Purkinje cell (primary cell): Measurements from ENCODE around the gene LAG3. TPM values are rescaled to one million over a fixed set of nuclear protein-coding genes. Genes with fewer than 3 reads are reported as not detected.

ENCODE experiments used
- polyA plus RNA-seq: library from polyadenylated mRNA; unstranded; fragments of >200 nt; fragmentation: Nextera tagmentation; gene quantifications from 2 replicates; pipeline ENCODE4 v1.2.1, GENCODE V29; 2014

Gene LAG3
- not detected in 2 replicates for polyA plus RNA-seq

GRCh38 chr12:6772331-6772695 is at the start of gene LAG3:
Gene LAG3 (plus strand): TSS chr12:6772520. CDS start chr12:6772853, 333 bp downstream.

GRCh38 chr12:6723607-6724408 is 48.5 kb upstream of the LAG3 start, which contains the start of gene COPS7A:
Gene COPS7A (plus strand): TSS chr12:6724046. CDS start chr12:6724657, 611 bp downstream.

GRCh38 chr12:6752921-6753771 is 19.2 kb upstream of the LAG3 start, which contains the start of gene MLF2:
Gene MLF2 (minus strand): TSS chr12:6753141. CDS start chr12:6752334, 807 bp downstream.

GRCh38 chr12:6765634-6766581 is 6.4 kb upstream of the LAG3 start, which contains the start of gene PTMS:
Gene PTMS (plus strand): TSS chr12:6766363. CDS start chr12:6766706, 343 bp downstream.

GRCh38 chr12:6788972-6789924 is 16.9 kb downstream of the LAG3 start, which contains the start of gene CD4:
Gene CD4 (plus strand): TSS chr12:6789528. CDS start chr12:6800139, 10,611 bp downstream.

GRCh38 chr12:6821591-6822425 is 49.5 kb downstream of the LAG3 start, which contains the start of gene GPR162:
Gene GPR162 (plus strand): TSS chr12:6821821. CDS start chr12:6823899, 2,078 bp downstream.

Other genes starting within 250 kb of the LAG3 start
- 5,164 and 6,636 TPM in 2 replicates for gene GAPDH, start 238.0 kb upstream of the LAG3 start, polyA plus RNA-seq
- 6.1 and 10.3 TPM in 2 replicates for gene IFFO1, start 216.5 kb upstream of the LAG3 start, polyA plus RNA-seq
- gene NOP2, start 204.2 kb upstream of the LAG3 start, polyA plus RNA-seq: 3.7 and 9.3 TPM in 2 replicates
- gene CHD4, start 165.1 kb upstream of the LAG3 start, polyA plus RNA-seq: 44.9 and 46.5 TPM in 2 replicates
- gene LPAR5, start 136.6 kb upstream of the LAG3 start, polyA plus RNA-seq: not detected in 2 replicates
- not detected in 2 replicates for gene ACRBP, start 125.1 kb upstream of the LAG3 start, polyA plus RNA-seq
- gene ING4, start 109.4 kb upstream of the LAG3 start, polyA plus RNA-seq: 22.4 and 27.0 TPM in 2 replicates
- 2.3 and 2.8 TPM in 2 replicates for gene ZNF384, start 83.1 kb upstream of the LAG3 start, polyA plus RNA-seq
- gene PIANP, start 71.7 kb upstream of the LAG3 start, polyA plus RNA-seq: 15.3 and 29.7 TPM in 2 replicates
- 52.4 and 53.2 TPM in 2 replicates for gene COPS7A, start 48.5 kb upstream of the LAG3 start, polyA plus RNA-seq
- 161 and 204 TPM in 2 replicates for gene MLF2, start 19.4 kb upstream of the LAG3 start, polyA plus RNA-seq
- 10.0 and 10.3 TPM in 2 replicates for gene PTMS, start 6.2 kb upstream of the LAG3 start, polyA plus RNA-seq
- 0.27 and 1.4 TPM in 2 replicates for gene CD4, start 17.0 kb downstream of the LAG3 start, polyA plus RNA-seq
- 3.8 and 14.6 TPM in 2 replicates for gene GPR162, start 49.3 kb downstream of the LAG3 start, polyA plus RNA-seq
- gene P3H3, start 55.9 kb downstream of the LAG3 start, polyA plus RNA-seq: 0.34 and 1.6 TPM in 2 replicates
- gene GNB3, start 68.4 kb downstream of the LAG3 start, polyA plus RNA-seq: 0.29 and 1.1 TPM in 2 replicates
- 0.21 and 0.51 TPM in 2 replicates for gene CDCA3, start 78.8 kb downstream of the LAG3 start, polyA plus RNA-seq
- gene USP5, start 79.6 kb downstream of the LAG3 start, polyA plus RNA-seq: 10.5 and 14.9 TPM in 2 replicates
- 1,435 and 2,077 TPM in 2 replicates for gene TPI1, start 95.0 kb downstream of the LAG3 start, polyA plus RNA-seq
- 0.55 TPM in 1 of 2 replicates, not detected in the other for gene SPSB2, start 100.8 kb downstream of the LAG3 start, polyA plus RNA-seq
- gene LRRC23, start 132.3 kb downstream of the LAG3 start, polyA plus RNA-seq: 3.5 and 6.7 TPM in 2 replicates
- 224 and 335 TPM in 2 replicates for gene ENO2, start 142.1 kb downstream of the LAG3 start, polyA plus RNA-seq
- gene ATN1, start 155.4 kb downstream of the LAG3 start, polyA plus RNA-seq: 1.6 and 2.4 TPM in 2 replicates
- not detected in 2 replicates for gene RNU7-1, start 171.3 kb downstream of the LAG3 start, polyA plus RNA-seq
- 313 and 357 TPM in 2 replicates for gene C12orf57, start 171.5 kb downstream of the LAG3 start, polyA plus RNA-seq
- gene PTPN6, start 178.8 kb downstream of the LAG3 start, polyA plus RNA-seq: 0.39 TPM in 1 of 2 replicates, not detected in the other
- gene PHB2, start 198.1 kb downstream of the LAG3 start, polyA plus RNA-seq: 66.1 and 89.6 TPM in 2 replicates
- gene EMG1, start 198.4 kb downstream of the LAG3 start, polyA plus RNA-seq: 36.1 and 37.1 TPM in 2 replicates
- gene LPCAT3, start 246.0 kb downstream of the LAG3 start, polyA plus RNA-seq: 4.4 and 5.9 TPM in 2 replicates